Ascending aorta (tissue), 2 donors: ENCODE results near the gene CYBA. TPM values are rescaled to one million over a fixed set of nuclear protein-coding genes. Genes with fewer than 3 reads are reported as not detected.

Experiments used
- DNase-seq, 2 donors: peaks; one replicate each; pipeline ENCODE4 v3.0.0-alpha.2; 2019; ENCODE audit warnings: low spot score in 2 of 2
- H3K27ac ChIP-seq, 2 donors: fragments of 200-600 bp; sonication (generic); one replicate each; pipeline ENCODE4 v1.5.1; 2016 to 2017; ENCODE audit warnings: mild to moderate bottlenecking in 1 of 2
- H3K27me3 ChIP-seq: fragments of 200-600 bp; sonication (generic); one replicate; pipeline ENCODE4 v1.5.1; 2017
- H3K36me3 ChIP-seq, 2 donors: fragments of 200-600 bp; sonication (generic); one replicate each; pipeline ENCODE4 v1.5.1; 2016
- H3K4me1 ChIP-seq, 2 donors: fragments of 200-600 bp; sonication (generic); one replicate each; pipeline ENCODE4 v1.5.1; 2016 to 2017; ENCODE audit warnings: mild to moderate bottlenecking in 1 of 2
- H3K4me3 ChIP-seq, 2 donors: fragments of 200-600 bp; sonication (generic); one replicate each; pipeline ENCODE4 v1.5.1; 2016 to 2017; ENCODE audit warnings: mild to moderate bottlenecking in 1 of 2
- H3K9me3 ChIP-seq, 2 donors: fragments of 200-600 bp; sonication (generic); one replicate each; pipeline ENCODE4 v1.5.1; 2016
- CTCF ChIP-seq, 3 experiments: fragments of 200-600 bp in 2 of 3; fragments of 450-650 bp in 1 of 3; sonication (generic) in 2 of 3; IDR thresholded peaks; one replicate each; pipeline ENCODE4 v1.5.1; 2016 to 2019; ENCODE audit warnings: antibody characterized with exemption in 3 of 3, mild to moderate bottlenecking in 1 of 3, moderate library complexity in 1 of 3
- intact Hi-C: fragments of 100-400 bp; cut with DNase I; formaldehyde crosslinking; loops from one replicate; pipeline ENCODE4 v1.15.1; 2023
- total RNA-seq: library from RNA; depleted of rRNA; stranded (reverse); fragments of >200 nt; gene quantifications from one replicate; pipeline ENCODE4 v1.1.0, GENCODE V29; 2016

CYBA gene
- total RNA-seq, 1 donor from 2014 or later: 361 TPM

- H3K27me3 ChIP-seq: no peaks in the 10 kb centered on the region
- peaks cover 10 to 40% of the 10 kb centered on the region in 2 donors for H3K36me3 ChIP-seq
- H3K4me3 ChIP-seq: no peak overlapping the region
- H3K27ac ChIP-seq: no peak overlapping the region
- intact Hi-C loops: no loop called here
- H3K4me1 ChIP-seq: peaks cover 0 to 11% of the 10 kb centered on the region in 2 donors
- no peak for DNase-seq
- no peak for TF ChIP-seq CTCF (IDR thresholded peaks at IDR 0.05)
- no peaks in the 10 kb centered on the region for H3K9me3 ChIP-seq
These were observed 2.9 kb upstream of the CYBA start for GRCh38 chr16:88653596-88654362.

- Histone ChIP-seq H3K9me3 (no peaks in the 10 kb centered on the region), H3K4me1 (peaks cover 0 to 11% of the 10 kb centered on the region in 2 donors), H3K4me3 (no peak overlapping the region), H3K27ac (no peak overlapping the region), H3K27me3 (no peaks in the 10 kb centered on the region), H3K36me3 (peaks cover 10 to 37% of the 10 kb centered on the region in 2 donors)
- TF ChIP-seq CTCF (IDR thresholded peaks at IDR 0.05): no peak
- DNase-seq: no peak
- intact Hi-C loops: no loop called here
These were observed 2.2 kb upstream of the CYBA start for GRCh38 chr16:88653101-88653500.

- Histone ChIP-seq H3K27ac (no peak overlapping the region), H3K9me3 (no peaks in the 10 kb centered on the region), H3K27me3 (no peaks in the 10 kb centered on the region), H3K4me3 (no peak overlapping the region), H3K4me1 (peaks cover 0 to 11% of the 10 kb centered on the region in 2 donors), H3K36me3 (peaks cover 10 to 33% of the 10 kb centered on the region in 2 donors)
- DNase-seq: no peak
- intact Hi-C loops: no loop called here
- no peak for TF ChIP-seq CTCF (IDR thresholded peaks at IDR 0.05)
These were observed 1.9 kb upstream of the CYBA start for GRCh38 chr16:88652762-88653063.

GRCh38 chr16:88651989-88652761 is 1.3 kb upstream of the CYBA start:
- Histone ChIP-seq H3K27ac (peak overlapping the region in 1 of 2 donors; percentile 17), H3K4me1 (peaks cover 0 to 11% of the 10 kb centered on the region in 2 donors), H3K9me3 (no peaks in the 10 kb centered on the region), H3K36me3 (peaks cover 10 to 30% of the 10 kb centered on the region in 2 donors), H3K27me3 (no peaks in the 10 kb centered on the region), H3K4me3 (no peak overlapping the region)
- no peak for TF ChIP-seq CTCF (IDR thresholded peaks at IDR 0.05)
- intact Hi-C loops: no loop called here
- DNase-seq: no peak

- Histone ChIP-seq H3K27me3 (no peaks in the 10 kb centered on the region), H3K4me1 (peaks cover 0 to 11% of the 10 kb centered on the region in 2 donors), H3K9me3 (no peaks in the 10 kb centered on the region), H3K27ac (peak overlapping the region; percentile 0 to 17), H3K4me3 (peak overlapping the region; percentile 63 to 84), H3K36me3 (peaks cover 10 to 28% of the 10 kb centered on the region in 2 donors)
- intact Hi-C loops: no loop called here
- no peak for TF ChIP-seq CTCF (IDR thresholded peaks at IDR 0.05)
- peak; percentile 50 to 79 for DNase-seq
These were observed 579 bp upstream of the CYBA start for GRCh38 chr16:88651276-88651988.
